ENCODE results near the gene ERF.

DNA sequence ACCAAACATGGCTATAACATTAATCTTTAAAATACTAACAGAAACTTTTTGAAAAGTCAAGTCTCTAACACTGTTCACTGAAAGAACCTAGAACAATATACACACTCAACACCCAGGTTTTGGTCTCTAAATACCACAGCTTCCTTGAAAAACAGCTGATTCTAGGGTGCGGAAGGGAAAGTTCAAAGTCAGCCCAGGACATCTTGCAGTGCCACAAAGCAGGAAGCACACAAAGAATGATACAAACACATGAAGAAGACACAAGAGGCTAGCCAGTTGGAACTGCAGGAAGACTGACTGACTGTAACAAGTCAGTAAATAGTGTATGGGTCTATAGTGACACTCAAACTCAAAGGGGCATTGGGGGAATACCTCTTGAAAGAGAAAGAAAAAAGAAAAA lies 42.0 kb downstream of the ERF start:
- TF ChIP-seq MXI1 (conservative IDR thresholded peaks at IDR 0.05; ENCODE audit: poor library complexity, severe bottlenecking) (no peak), CTCF (IDR thresholded peaks at IDR 0.05; ENCODE audit: poor library complexity, severe bottlenecking) (no peak), TAF1 (IDR thresholded peaks at IDR 0.05; ENCODE audit: low read depth) (no peak), EZH2 (IDR thresholded peaks at IDR 0.05; ENCODE audit: borderline replicate concordance, insufficient read depth, low read length, poor library complexity, severe bottlenecking) (no peak), RAD21 (conservative IDR thresholded peaks at IDR 0.05) (no peak), REST (IDR thresholded peaks at IDR 0.05; ENCODE audit: borderline replicate concordance) (no peak)
